Natural killer cell (primary cell): ENCODE measurements around the gene LRRC32. TPM values are rescaled to one million over a fixed set of nuclear protein-coding genes. Genes with fewer than 3 reads are reported as not detected.

Experiments used
- ATAC-seq, 3 donors: fragments of 150-1000 bp in 2 of 3; fragments of 200-7000 bp in 1 of 3; cut with Tn5 transposase; 1 replicate in 1 of 3; 2 replicates in 2 of 3; pipeline ENCODE4 v1.10.0; 2021; ENCODE audit warnings: mild to moderate bottlenecking in 2 of 3, moderate library complexity in 2 of 3
- DNase-seq, 2 donors: peaks; one replicate each; pipeline versions ENCODE4 v3.0.0 to v3.0.0-alpha.2; 2013 to 2021; ENCODE audit warnings: mixed read lengths in 1 of 2
- H3K27ac ChIP-seq: one replicate; pipeline ENCODE4 v1.5.1; 2013; ENCODE audit warnings: mild to moderate bottlenecking, low read length
- H3K27me3 ChIP-seq: one replicate; pipeline ENCODE4 v1.6.1; 2013; ENCODE audit warnings: low read length; ENCODE audit not compliant: control insufficient read depth, insufficient read depth
- H3K36me3 ChIP-seq: one replicate; pipeline ENCODE4 v1.6.1; 2013; ENCODE audit warnings: low read length; ENCODE audit not compliant: control insufficient read depth, insufficient read depth
- H3K4me1 ChIP-seq: one replicate; pipeline ENCODE4 v1.6.1; 2013; ENCODE audit warnings: low read length; ENCODE audit not compliant: control insufficient read depth, insufficient read depth
- H3K4me3 ChIP-seq: one replicate; pipeline ENCODE4 v1.5.1; 2013; ENCODE audit warnings: low read length
- H3K9me3 ChIP-seq: one replicate; pipeline ENCODE4 v1.6.1; 2013; ENCODE audit warnings: low read length; ENCODE audit not compliant: control insufficient read depth, insufficient read depth
- H3K27ac Mint-ChIP-seq, 2 donors: one replicate each; pipeline ENCODE4 v1.8.0; 2022; ENCODE audit warnings: mild to moderate bottlenecking in 2 of 2, mixed read lengths in 2 of 2, moderate library complexity in 1 of 2
- H3K27me3 Mint-ChIP-seq, 2 donors: one replicate each; pipeline ENCODE4 v1.8.0; 2022; ENCODE audit warnings: low read depth in 2 of 2, mixed read lengths in 2 of 2
- H3K36me3 Mint-ChIP-seq: one replicate; pipeline ENCODE4 v1.8.0; 2022; ENCODE audit warnings: mixed read lengths
- H3K4me1 Mint-ChIP-seq, 2 donors: one replicate each; pipeline ENCODE4 v1.8.0; 2022; ENCODE audit warnings: mixed read lengths in 2 of 2
- H3K4me3 Mint-ChIP-seq: one replicate; pipeline ENCODE4 v1.8.0; 2022; ENCODE audit warnings: mild to moderate bottlenecking, moderate library complexity, mixed read lengths
- H3K9me3 Mint-ChIP-seq, 2 donors: one replicate each; pipeline ENCODE4 v1.8.0; 2022; ENCODE audit warnings: mixed read lengths in 2 of 2
- WGBS: methylation state at CpG from one replicate; pipeline ENCODE4 v1.1.7; 2013; ENCODE audit warnings: missing lambda C conversion rate; ENCODE audit not compliant: insufficient coverage; 5-methylcytosine and 5-hydroxymethylcytosine counted together
- intact Hi-C: fragments of 100-400 bp; cut with micrococcal nuclease; formaldehyde crosslinking; loops from one replicate; pipeline ENCODE4 v1.14.2; 2022
- total RNA-seq, 4 donors: library from RNA; stranded (reverse); fragments of 120-200 nt in 1 of 4; gene quantifications; one replicate each; pipeline versions ENCODE4 v1.2.3 to v1.2.4, GENCODE V29; 2013 to 2022
- TF ChIP-seq, protein P1 (sequence below): fragments of 200-600 bp; IDR thresholded peaks from one replicate; pipeline ENCODE4 v1.8.0; 2022; ENCODE audit warnings: antibody characterized with exemption

The LRRC32 gene
- total RNA-seq, 3 donors from 2014 or later (not counting 1 experiment from before 2014, with no cell fraction given): 0.14 to 1.4 (median 1.4) TPM

DNA sequence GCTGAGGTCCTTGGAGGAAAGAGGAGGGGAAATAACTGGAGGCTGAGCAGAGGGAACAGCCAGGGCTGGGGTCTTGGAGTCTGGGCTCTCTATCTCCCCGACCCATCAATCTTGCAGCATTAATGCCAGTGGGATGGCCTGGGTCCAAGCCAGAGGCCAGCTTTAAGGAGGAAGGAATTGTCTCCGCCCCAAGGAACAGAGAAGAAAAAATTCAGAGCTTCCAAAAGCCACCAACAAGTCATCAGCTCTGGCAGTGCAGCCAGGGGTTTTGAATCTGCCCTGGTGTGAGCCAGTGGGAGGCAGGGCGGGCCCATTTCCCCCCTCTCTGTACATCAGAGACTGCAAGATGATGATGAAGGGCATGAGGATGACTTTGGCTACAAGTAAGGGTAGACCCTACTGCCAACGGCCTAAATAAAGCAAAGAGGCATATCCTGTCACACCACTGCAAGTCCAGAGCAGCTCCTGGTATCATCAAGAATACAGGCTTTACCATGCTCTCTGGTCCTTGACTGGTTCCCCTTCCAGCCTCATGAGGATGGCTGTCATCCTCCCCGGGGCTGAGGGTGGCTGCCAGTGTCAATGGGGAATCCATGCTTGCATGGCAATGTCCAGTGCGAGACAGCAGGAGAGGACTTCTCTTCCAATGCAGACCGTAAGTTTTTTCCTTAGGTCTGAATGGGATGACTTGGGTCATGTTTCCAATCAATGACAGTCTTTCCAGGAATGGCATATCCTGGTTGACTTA is 34.4 kb downstream of the LRRC32 start:
- Histone ChIP-seq H3K36me3 (no peaks in the 10 kb centered on the region), H3K4me3 (no peak overlapping the region), H3K27ac (no peak overlapping the region), H3K9me3 (no peaks in the 10 kb centered on the region), H3K27me3 (peaks cover 2% of the 10 kb centered on the region), H3K4me1 (peaks cover 12% of the 10 kb centered on the region)
- H3K4me1 Mint-ChIP-seq: peaks cover 0 to 5% of the 10 kb centered on the region in 2 donors
- H3K4me3 Mint-ChIP-seq: no peak overlapping the region
- ATAC-seq: no peak
- no peak for DNase-seq
- H3K36me3 Mint-ChIP-seq: no peaks in the 10 kb centered on the region
- 88% methylated on average over 6 of the region's 7 CpGs for WGBS
- intact Hi-C loops: no loop called here
- peaks cover 31 to 40% of the 10 kb centered on the region in 2 donors for H3K27me3 Mint-ChIP-seq
- H3K27ac Mint-ChIP-seq: no peak overlapping the region
- TF ChIP-seq, protein P1, sequence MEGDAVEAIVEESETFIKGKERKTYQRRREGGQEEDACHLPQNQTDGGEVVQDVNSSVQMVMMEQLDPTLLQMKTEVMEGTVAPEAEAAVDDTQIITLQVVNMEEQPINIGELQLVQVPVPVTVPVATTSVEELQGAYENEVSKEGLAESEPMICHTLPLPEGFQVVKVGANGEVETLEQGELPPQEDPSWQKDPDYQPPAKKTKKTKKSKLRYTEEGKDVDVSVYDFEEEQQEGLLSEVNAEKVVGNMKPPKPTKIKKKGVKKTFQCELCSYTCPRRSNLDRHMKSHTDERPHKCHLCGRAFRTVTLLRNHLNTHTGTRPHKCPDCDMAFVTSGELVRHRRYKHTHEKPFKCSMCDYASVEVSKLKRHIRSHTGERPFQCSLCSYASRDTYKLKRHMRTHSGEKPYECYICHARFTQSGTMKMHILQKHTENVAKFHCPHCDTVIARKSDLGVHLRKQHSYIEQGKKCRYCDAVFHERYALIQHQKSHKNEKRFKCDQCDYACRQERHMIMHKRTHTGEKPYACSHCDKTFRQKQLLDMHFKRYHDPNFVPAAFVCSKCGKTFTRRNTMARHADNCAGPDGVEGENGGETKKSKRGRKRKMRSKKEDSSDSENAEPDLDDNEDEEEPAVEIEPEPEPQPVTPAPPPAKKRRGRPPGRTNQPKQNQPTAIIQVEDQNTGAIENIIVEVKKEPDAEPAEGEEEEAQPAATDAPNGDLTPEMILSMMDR: no peak
- no peaks in the 10 kb centered on the region for H3K9me3 Mint-ChIP-seq

DNA sequence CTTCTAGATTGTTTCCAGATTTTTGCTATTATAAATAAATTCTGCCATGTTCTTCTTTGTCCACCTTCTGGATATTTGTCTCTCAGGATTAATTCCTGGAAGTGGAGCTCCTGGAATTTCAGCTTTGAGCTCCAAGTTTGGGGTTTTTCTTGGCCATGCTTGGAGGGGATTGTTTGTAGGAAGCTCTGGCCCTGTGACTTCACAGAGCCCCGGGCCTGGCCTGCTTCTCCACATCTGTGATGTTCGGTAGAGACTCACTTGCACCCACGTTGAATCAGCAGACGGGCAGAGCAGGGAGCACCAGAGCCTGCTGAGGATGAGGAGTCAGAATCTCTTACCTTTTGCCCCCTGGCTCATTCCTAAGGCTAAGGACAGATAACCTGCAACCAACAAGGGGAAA is 35.7 kb downstream of the LRRC32 start:
- Histone ChIP-seq H3K4me1 (peaks cover 20% of the 10 kb centered on the region), H3K27me3 (peaks cover 2% of the 10 kb centered on the region), H3K27ac (no peak overlapping the region), H3K4me3 (no peak overlapping the region), H3K9me3 (no peaks in the 10 kb centered on the region), H3K36me3 (no peaks in the 10 kb centered on the region)
- Mint-ChIP-seq H3K36me3 (no peaks in the 10 kb centered on the region), H3K27me3 (peaks cover 32 to 41% of the 10 kb centered on the region in 2 donors), H3K27ac (no peak overlapping the region), H3K4me1 (peaks cover 5 to 8% of the 10 kb centered on the region in 2 donors), H3K4me3 (no peak overlapping the region), H3K9me3 (no peaks in the 10 kb centered on the region)
- intact Hi-C loops: no loop called here
- TF ChIP-seq, protein P1: no peak
- WGBS: 87% methylated on average over 4 of the region's 4 CpGs
- no peak for DNase-seq
- ATAC-seq: no peak

DNA sequence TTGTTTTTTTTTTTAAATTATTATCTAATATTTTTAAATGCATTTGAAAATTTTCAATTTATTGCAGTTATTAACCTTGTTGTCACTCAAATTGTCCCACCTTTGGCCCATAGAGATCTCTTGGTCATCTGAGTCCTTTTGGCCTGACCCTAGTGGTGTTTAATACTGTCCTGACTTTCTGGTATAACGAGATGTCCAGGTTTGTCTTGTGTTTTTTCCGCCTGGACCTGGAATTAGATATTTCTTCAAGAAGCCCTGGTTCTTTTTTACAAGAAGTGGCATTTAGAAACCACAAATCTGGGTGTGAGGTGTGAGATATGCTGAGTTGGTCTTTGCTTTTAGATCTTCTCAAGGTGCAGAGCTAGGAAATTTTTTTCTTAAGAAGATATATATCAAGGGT is 38.1 kb downstream of the LRRC32 start:
- Mint-ChIP-seq H3K9me3 (no peaks in the 10 kb centered on the region), H3K36me3 (no peaks in the 10 kb centered on the region), H3K4me3 (no peak overlapping the region), H3K27me3 (peaks cover 26 to 34% of the 10 kb centered on the region in 2 donors), H3K4me1 (peaks cover 5 to 21% of the 10 kb centered on the region in 2 donors), H3K27ac (no peak overlapping the region)
- intact Hi-C loops: no loop called here
- ATAC-seq: no peak
- TF ChIP-seq, protein P1: no peak
- H3K4me1 ChIP-seq: peaks cover 35% of the 10 kb centered on the region
- no peaks in the 10 kb centered on the region for H3K9me3 ChIP-seq
- H3K27ac ChIP-seq: no peak overlapping the region
- H3K36me3 ChIP-seq: no peaks in the 10 kb centered on the region
- no peak overlapping the region for H3K4me3 ChIP-seq
- DNase-seq: no peak
- 77% methylated on average over 2 of the region's 2 CpGs for WGBS
- no peaks in the 10 kb centered on the region for H3K27me3 ChIP-seq
